Stomach (tissue), 9 donors: ENCODE data around the gene SLC25A26. TPM values are rescaled to one million over a fixed set of nuclear protein-coding genes. Genes with fewer than 3 reads are reported as not detected.

Source experiments
- DNase-seq, 2 donors: peaks; one replicate each; pipeline versions ENCODE4 v3.0.0 to v3.0.0-alpha.2; 2013 to 2019
- H3K27ac ChIP-seq, 5 donors: fragments of 200-600 bp in 4 of 5; sonication (generic) in 4 of 5; one replicate each; pipeline ENCODE4 v1.5.1; 2013 to 2019; ENCODE audit warnings: mild to moderate bottlenecking in 1 of 5, moderate library complexity in 1 of 5
- H3K27me3 ChIP-seq, 3 donors: fragments of 200-600 bp; sonication (generic); one replicate each; pipeline ENCODE4 v1.5.1; 2017 to 2019; ENCODE audit warnings: mixed run types in 1 of 3
- H3K36me3 ChIP-seq, 4 donors: fragments of 200-600 bp; sonication (generic); 1 replicate in 3 of 4; 2 replicates in 1 of 4; pipeline ENCODE4 v1.5.1; 2016 to 2019
- H3K4me1 ChIP-seq, 4 donors: fragments of 200-600 bp; sonication (generic); one replicate each; pipeline ENCODE4 v1.5.1; 2016 to 2019
- H3K4me3 ChIP-seq, 4 donors: fragments of 200-600 bp; sonication (generic) in 3 of 4; one replicate each; pipeline ENCODE4 v1.5.1; 2016 to 2019; ENCODE audit warnings: mild to moderate bottlenecking in 1 of 4
- H3K9me3 ChIP-seq, 4 donors: fragments of 200-600 bp; sonication (generic); one replicate each; pipeline ENCODE4 v1.5.1; 2016 to 2019
- EP300 ChIP-seq: sonication (generic); formaldehyde crosslinking; IDR thresholded peaks from one replicate; pipeline ENCODE4 v1.6.1; 2017; ENCODE audit warnings: antibody characterized with exemption
- POLR2A ChIP-seq, 4 donors: fragments of 450-650 bp; IDR thresholded peaks; one replicate each; pipeline ENCODE4 v1.6.1; 2016; ENCODE audit warnings: antibody characterized with exemption in 4 of 4, control low read depth in 2 of 4, mild to moderate bottlenecking in 1 of 4, moderate library complexity in 1 of 4
- POLR2AphosphoS5 ChIP-seq, 3 donors: sonication (generic); formaldehyde crosslinking; IDR thresholded peaks; one replicate each; pipeline ENCODE4 v1.6.1; 2016; ENCODE audit warnings: antibody characterized with exemption in 3 of 3
- WGBS, 5 donors: extraction: QIAGEN DNeasy Blood & Tissue Kit in 3 of 5; methylation state at CpG; one replicate each; pipeline versions ENCODE4 v1.1.5 to v1.1.7; 2013 to 2018; 5-methylcytosine and 5-hydroxymethylcytosine counted together
- intact Hi-C: fragments of 100-400 bp; cut with DNase I; formaldehyde crosslinking; loops from one replicate; pipeline ENCODE4 v1.15.1; 2023; ENCODE audit warnings: low total_unique reads
- polyA plus RNA-seq, 3 donors: library from polyadenylated mRNA; stranded (reverse); fragments of 200-250 nt; gene quantifications; one replicate each; pipeline ENCODE4 v1.2.3, GENCODE V29; 2013
- total RNA-seq, 5 donors: library from RNA; depleted of rRNA; stranded (reverse); fragments of >200 nt; gene quantifications; one replicate each; pipeline versions ENCODE4 v1.1.0 to v1.2.3, GENCODE V29; 2014 to 2016
- TF ChIP-seq, protein P1 (sequence below), 7 experiments: fragments of 450-650 bp in 4 of 7; fragments of 200-600 bp in 3 of 7; sonication (generic) in 3 of 7; IDR thresholded peaks; one replicate each; pipeline ENCODE4 v1.5.1; 2016 to 2019; ENCODE audit warnings: antibody characterized with exemption in 7 of 7, control low read depth in 2 of 7, mild to moderate bottlenecking in 1 of 7
- donor health status: healthy with polysubstance abuse.
- donor health status: Bipolar disorder and iron deficiency.
- donor health status: healthy.

SLC25A26 gene
- total and polyA plus RNA-seq, 8 donors: 1.2 to 26.6 (median 14.1) TPM

GRCh38 chr3:66267031-66267430 lies 46.2 kb downstream of the SLC25A26 start:
- TF ChIP-seq POLR2AphosphoS5 (IDR thresholded peaks at IDR 0.05): no peak
- no peak for TF ChIP-seq POLR2A (IDR thresholded peaks at IDR 0.05)
- no peak for TF ChIP-seq EP300
- TF ChIP-seq, protein P1, sequence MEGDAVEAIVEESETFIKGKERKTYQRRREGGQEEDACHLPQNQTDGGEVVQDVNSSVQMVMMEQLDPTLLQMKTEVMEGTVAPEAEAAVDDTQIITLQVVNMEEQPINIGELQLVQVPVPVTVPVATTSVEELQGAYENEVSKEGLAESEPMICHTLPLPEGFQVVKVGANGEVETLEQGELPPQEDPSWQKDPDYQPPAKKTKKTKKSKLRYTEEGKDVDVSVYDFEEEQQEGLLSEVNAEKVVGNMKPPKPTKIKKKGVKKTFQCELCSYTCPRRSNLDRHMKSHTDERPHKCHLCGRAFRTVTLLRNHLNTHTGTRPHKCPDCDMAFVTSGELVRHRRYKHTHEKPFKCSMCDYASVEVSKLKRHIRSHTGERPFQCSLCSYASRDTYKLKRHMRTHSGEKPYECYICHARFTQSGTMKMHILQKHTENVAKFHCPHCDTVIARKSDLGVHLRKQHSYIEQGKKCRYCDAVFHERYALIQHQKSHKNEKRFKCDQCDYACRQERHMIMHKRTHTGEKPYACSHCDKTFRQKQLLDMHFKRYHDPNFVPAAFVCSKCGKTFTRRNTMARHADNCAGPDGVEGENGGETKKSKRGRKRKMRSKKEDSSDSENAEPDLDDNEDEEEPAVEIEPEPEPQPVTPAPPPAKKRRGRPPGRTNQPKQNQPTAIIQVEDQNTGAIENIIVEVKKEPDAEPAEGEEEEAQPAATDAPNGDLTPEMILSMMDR (IDR thresholded peaks at IDR 0.05): no peak
- no peaks in the 10 kb centered on the region for H3K9me3 ChIP-seq
- H3K4me1 ChIP-seq: peaks cover 0 to 25% (median 8%) of the 10 kb centered on the region in 4 donors
- 85 to 90% (median 89%) methylated on average over 4 of the region's 4 CpGs for WGBS, 5 donors
- intact Hi-C loops: no loop called here
- H3K27me3 ChIP-seq: no peaks in the 10 kb centered on the region
- peaks cover 0 to 22% (median 20%) of the 10 kb centered on the region in 4 donors for H3K36me3 ChIP-seq
- no peak overlapping the region for H3K27ac ChIP-seq
- no peak for DNase-seq
- H3K4me3 ChIP-seq: no peak overlapping the region

DNA sequence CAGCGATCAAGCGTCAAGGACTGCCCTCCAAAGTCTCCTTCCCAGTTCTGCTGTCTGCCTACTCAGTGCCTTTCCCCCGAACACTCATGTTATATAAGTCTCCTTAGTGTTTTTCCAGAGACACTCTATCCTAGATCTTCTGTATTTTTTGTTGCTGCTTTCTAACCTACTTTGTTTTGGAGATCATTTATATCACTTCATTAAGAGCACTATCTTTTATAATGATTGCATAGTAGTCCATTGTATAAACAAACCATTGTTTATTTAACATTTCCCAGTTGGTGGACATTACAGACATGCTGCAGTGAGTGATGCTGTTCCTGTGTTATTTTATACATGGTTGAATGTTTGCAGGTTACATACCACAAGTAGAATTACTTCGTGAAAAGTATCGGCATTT lies 47.1 kb downstream of the SLC25A26 start:
- WGBS, 5 donors: 81 to 97% (median 91%) methylated on average over 5 of the region's 5 CpGs
- no peaks in the 10 kb centered on the region for H3K27me3 ChIP-seq
- TF ChIP-seq, protein P1 (IDR thresholded peaks at IDR 0.05): no peak
- TF ChIP-seq POLR2A (IDR thresholded peaks at IDR 0.05) (no peak), POLR2AphosphoS5 (IDR thresholded peaks at IDR 0.05) (no peak), EP300 (no peak)
- H3K9me3 ChIP-seq: no peaks in the 10 kb centered on the region
- peaks cover 0 to 31% (median 8%) of the 10 kb centered on the region in 4 donors for H3K4me1 ChIP-seq
- intact Hi-C loops: no loop called here
- peaks cover 0 to 22% (median 19%) of the 10 kb centered on the region in 4 donors for H3K36me3 ChIP-seq
- DNase-seq: no peak
- no peak overlapping the region for H3K27ac ChIP-seq
- no peak overlapping the region for H3K4me3 ChIP-seq

DNA sequence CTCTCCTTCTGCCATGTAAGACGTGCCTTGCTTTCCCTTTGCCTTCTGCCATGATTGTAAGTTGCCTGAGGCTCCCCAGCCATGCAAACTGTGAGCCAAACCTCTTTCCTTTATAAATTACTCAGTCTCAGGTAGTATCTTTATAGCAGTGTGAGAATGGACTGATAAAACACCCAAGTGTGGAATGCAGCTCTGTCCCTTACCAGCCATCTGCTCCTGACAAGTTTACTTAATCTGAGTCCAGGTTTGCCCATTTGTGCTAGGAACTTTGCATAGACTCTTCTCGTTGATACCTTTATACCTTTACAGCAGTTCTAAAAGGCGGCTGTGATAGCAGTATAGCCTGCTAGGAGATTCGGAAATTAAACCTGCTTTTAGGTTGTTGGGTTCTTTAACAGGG lies 48.1 kb downstream of the SLC25A26 start:
- peaks cover 0 to 13% (median 10%) of the 10 kb centered on the region in 4 donors for H3K36me3 ChIP-seq
- TF ChIP-seq, protein P1 (IDR thresholded peaks at IDR 0.05): no peak
- no peak for TF ChIP-seq EP300
- no peak for TF ChIP-seq POLR2AphosphoS5 (IDR thresholded peaks at IDR 0.05)
- TF ChIP-seq POLR2A (IDR thresholded peaks at IDR 0.05): no peak
- H3K9me3 ChIP-seq: no peaks in the 10 kb centered on the region
- no peak overlapping the region for H3K4me3 ChIP-seq
- intact Hi-C loops: no loop called here
- H3K27me3 ChIP-seq: no peaks in the 10 kb centered on the region
- H3K27ac ChIP-seq: no peak overlapping the region
- WGBS, 5 donors: 84 to 87% (median 85%) methylated on average over 4 of the region's 4 CpGs
- no peak for DNase-seq
- H3K4me1 ChIP-seq: peaks cover 0 to 31% (median 8%) of the 10 kb centered on the region in 4 donors

DNA sequence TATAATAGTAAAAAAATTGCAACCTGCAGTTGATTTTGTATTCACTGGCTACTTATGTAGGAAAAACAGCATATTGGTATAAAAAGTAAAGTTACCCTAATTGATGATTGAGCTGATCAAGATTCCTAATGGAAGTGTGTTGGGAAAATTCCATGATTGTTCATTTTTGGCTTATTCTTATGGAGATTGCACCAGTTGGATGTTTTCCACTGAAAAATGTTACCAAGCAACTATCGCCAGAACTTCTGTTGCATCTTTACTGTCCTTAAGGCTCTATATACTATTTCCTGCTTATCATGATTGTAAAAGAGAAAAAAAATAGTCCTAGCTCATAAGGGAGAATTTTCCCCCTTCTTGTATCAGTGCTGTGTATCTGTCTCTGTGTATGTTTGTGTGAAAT lies 48.6 kb downstream of the SLC25A26 start:
- Histone ChIP-seq H3K36me3 (peaks cover 0 to 7% (median 5%) of the 10 kb centered on the region in 4 donors), H3K27ac (no peak overlapping the region), H3K4me1 (peaks cover 0 to 31% (median 8%) of the 10 kb centered on the region in 4 donors), H3K4me3 (no peak overlapping the region), H3K27me3 (no peaks in the 10 kb centered on the region), H3K9me3 (no peaks in the 10 kb centered on the region)
- 82 to 93% (median 91%) methylated on average over 1 of the region's 1 CpG for WGBS, 5 donors
- TF ChIP-seq POLR2AphosphoS5 (IDR thresholded peaks at IDR 0.05) (no peak), POLR2A (IDR thresholded peaks at IDR 0.05) (no peak), EP300 (no peak)
- TF ChIP-seq, protein P1 (IDR thresholded peaks at IDR 0.05): no peak
- DNase-seq: no peak
- intact Hi-C loops: no loop called here
